ENCODE measurements around the gene DNAJB14. TPM values are rescaled to one million over a fixed set of nuclear protein-coding genes. Genes with fewer than 3 reads are reported as not detected.

The DNAJB14 gene
- total and polyA plus RNA-seq, 2 donors (not counting 3 experiments of a cell fraction or from before 2014, with no cell fraction given) = 9.2 to 56.7 TPM

DNA sequence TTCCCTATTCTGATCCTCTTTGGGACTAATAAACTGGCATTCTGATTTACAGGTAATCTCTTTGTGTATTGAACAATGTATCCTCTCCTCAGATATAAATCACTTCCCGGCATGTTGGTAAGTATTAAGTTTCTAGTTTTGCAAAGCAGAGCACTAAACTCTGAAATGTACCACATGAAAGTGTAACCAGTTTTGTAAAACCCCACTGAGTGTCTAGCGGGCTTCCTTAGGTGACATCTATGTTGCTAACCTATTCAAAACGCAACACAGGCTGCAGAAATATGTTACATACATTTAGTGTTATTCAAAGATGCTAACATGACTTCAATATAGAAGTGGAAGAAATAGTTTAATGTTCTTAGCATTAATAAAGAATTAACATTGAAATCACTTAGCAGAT, 25.2 kb downstream of the DNAJB14 start:
- Histone ChIP-seq H2AFZ (ENCODE audit: low read depth, low read length) (no peak overlapping the region), H3K27ac (ENCODE audit: insufficient read depth, low read depth, low read length) (no peak overlapping the region), H3K9me1 (replicated peaks; ENCODE audit: control insufficient read depth, extremely low read depth, insufficient read depth, low read length) (no peaks in the 10 kb centered on the region), H3K9ac (replicated peaks; ENCODE audit: extremely low read depth, insufficient read depth, low read length) (no peak overlapping the region), H3K27me3 (ENCODE audit: control insufficient read depth in 2 of 2, insufficient read depth in 2 of 2, low read length in 2 of 2) (no peaks in the 10 kb centered on the region), H4K20me1 (replicated peaks; ENCODE audit: control insufficient read depth, extremely low read depth, insufficient read depth, low read length) (no peaks in the 10 kb centered on the region), H3K9me3 (replicated peaks; ENCODE audit: control insufficient read depth, insufficient read depth, low read length) (no peaks in the 10 kb centered on the region), H3K79me2 (ENCODE audit: control insufficient read depth, insufficient read depth, low read length) (peaks cover 5% of the 10 kb centered on the region), H3K4me3 (replicated peaks in 1 of 3; ENCODE audit: insufficient read depth in 1 of 3, low read depth in 1 of 3, low read length in 3 of 3) (no peak overlapping the region), H3K4me1 (ENCODE audit: control insufficient read depth, extremely low read depth, insufficient read depth, low read length) (no peaks in the 10 kb centered on the region), H3K4me2 (ENCODE audit: insufficient read depth, low read length) (no peak overlapping the region), H3K36me3 (ENCODE audit: control insufficient read depth in 2 of 2, extremely low read depth in 1 of 2, insufficient read depth in 2 of 2, low read length in 2 of 2) (peaks cover 0 to 8% of the 10 kb centered on the region in 2 experiments)
- FAIRE-seq (no peak), DNase-seq (ENCODE audit: low read depth, low spot score) (no peak)
- BruUV-seq (replicated peaks) = no TSS peak
- ChIA-PET POLR2A (no interaction called here), CTCF (interaction anchor here (1.8 kb wide), 1 partner anchor 28 kb away, joined by 5 read pairs; no protein-coding TSS in a partner anchor)
- dilution Hi-C loops (cut with MboI; ENCODE audit: extremely low pct_ligation_motif_present, low sequenced_read_pairs) = no loop called here
- intact Hi-C loops (cut with micrococcal nuclease) = no loop called here
- TF ChIP-seq POLR2AphosphoS5 (IDR thresholded peaks at IDR 0.05; ENCODE audit: insufficient read depth, low read depth, low read length) = no peak
- no peak for TF ChIP-seq EZH2 (IDR thresholded peaks at IDR 0.05; ENCODE audit: borderline replicate concordance, low read depth, low read length, severe bottlenecking)
- no peak for TF ChIP-seq POLR2A (IDR thresholded peaks at IDR 0.05; ENCODE audit: low read depth, low read length)
- TF ChIP-seq, protein P1, sequence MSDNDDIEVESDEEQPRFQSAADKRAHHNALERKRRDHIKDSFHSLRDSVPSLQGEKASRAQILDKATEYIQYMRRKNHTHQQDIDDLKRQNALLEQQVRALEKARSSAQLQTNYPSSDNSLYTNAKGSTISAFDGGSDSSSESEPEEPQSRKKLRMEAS (IDR thresholded peaks at IDR 0.05; ENCODE audit: insufficient read depth, insufficient read length) = no peak
- TF ChIP-seq, protein P2, sequence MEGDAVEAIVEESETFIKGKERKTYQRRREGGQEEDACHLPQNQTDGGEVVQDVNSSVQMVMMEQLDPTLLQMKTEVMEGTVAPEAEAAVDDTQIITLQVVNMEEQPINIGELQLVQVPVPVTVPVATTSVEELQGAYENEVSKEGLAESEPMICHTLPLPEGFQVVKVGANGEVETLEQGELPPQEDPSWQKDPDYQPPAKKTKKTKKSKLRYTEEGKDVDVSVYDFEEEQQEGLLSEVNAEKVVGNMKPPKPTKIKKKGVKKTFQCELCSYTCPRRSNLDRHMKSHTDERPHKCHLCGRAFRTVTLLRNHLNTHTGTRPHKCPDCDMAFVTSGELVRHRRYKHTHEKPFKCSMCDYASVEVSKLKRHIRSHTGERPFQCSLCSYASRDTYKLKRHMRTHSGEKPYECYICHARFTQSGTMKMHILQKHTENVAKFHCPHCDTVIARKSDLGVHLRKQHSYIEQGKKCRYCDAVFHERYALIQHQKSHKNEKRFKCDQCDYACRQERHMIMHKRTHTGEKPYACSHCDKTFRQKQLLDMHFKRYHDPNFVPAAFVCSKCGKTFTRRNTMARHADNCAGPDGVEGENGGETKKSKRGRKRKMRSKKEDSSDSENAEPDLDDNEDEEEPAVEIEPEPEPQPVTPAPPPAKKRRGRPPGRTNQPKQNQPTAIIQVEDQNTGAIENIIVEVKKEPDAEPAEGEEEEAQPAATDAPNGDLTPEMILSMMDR (IDR thresholded peaks at IDR 0.05; ENCODE audit: extremely low read depth in 1 of 2, insufficient read depth in 1 of 2, low read depth in 1 of 2, low read length in 2 of 2) = no peak
- no peak for TF ChIP-seq JUN (IDR thresholded peaks at IDR 0.05; ENCODE audit: borderline replicate concordance, insufficient read depth, insufficient read length, low read depth)
- TF ChIP-seq MYC (IDR thresholded peaks at IDR 0.05; ENCODE audit: low read depth, low read length) = no peak
- no peak for TF ChIP-seq GATA2 (IDR thresholded peaks at IDR 0.05; ENCODE audit: insufficient read depth, insufficient read length, low read depth, low read length)
- no peak for TF ChIP-seq FOS (IDR thresholded peaks at IDR 0.05; ENCODE audit: borderline replicate concordance, insufficient read depth, low read length)

Measured in endothelial cell of umbilical vein (primary cell).